ENCODE results near the gene MEDAG.

Gene MEDAG

GRCh38 chr13:30873499-30873898, 32.6 kb upstream of the MEDAG start:
- FAIRE-seq = no peak

GRCh38 chr13:30874111-30874510, 32.0 kb upstream of the MEDAG start:
- no peak for FAIRE-seq

- no peak for FAIRE-seq
Measured at GRCh38 chr13:30874561-30874960, 31.5 kb upstream of the MEDAG start.

- FAIRE-seq = no peak
Measured at GRCh38 chr13:30877335-30877734, 28.7 kb upstream of the MEDAG start.

DNA sequence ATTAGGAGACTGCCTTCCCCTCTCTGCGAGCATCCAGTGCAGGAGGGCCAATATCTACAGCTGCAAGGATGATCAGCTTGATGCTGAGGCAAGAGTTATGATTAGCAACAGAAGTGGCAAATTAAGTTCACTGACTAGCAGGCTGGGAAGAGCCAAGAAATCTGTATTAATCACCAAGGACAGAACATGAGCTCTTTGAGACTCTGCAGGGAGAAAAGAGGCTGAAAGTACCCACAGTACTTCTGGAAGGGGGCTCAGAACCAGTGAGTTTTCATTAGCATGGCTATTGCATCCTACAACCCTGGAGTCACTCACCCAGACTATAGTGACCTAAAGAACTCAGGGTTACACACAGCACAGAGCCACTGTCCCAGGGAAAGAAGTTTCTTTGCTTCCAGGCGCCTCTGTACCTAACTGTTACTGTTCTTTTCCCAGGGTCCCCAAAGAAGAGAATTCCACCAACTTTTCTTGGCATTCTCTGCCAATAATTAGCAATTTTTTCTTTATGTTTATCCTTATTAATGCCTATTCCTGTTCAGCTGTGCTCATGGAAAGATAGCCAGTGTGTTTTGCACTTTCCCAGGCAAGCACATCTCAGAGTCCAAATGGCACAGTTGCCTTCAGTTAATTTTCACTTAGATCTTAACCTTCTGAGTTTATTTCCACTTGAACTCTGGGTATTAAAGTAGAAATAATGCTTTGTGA, 25.8 kb upstream of the MEDAG start:
- no peak for FAIRE-seq

DNA sequence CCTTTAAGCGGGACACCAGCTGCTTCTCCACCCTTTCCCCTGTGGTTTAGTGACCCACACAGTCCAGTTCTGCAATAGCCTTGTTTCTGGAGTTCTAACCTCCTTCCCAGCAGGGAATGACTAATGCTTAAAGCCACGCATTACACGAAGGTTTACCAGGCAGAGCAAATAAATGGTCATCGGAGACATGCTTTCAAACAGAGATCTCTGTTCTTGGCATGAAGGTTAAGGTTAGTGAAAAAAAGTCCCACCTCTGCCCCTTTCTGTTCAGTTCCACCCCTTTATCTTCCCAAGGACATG, 25.3 kb upstream of the MEDAG start:
- FAIRE-seq = no peak

DNA sequence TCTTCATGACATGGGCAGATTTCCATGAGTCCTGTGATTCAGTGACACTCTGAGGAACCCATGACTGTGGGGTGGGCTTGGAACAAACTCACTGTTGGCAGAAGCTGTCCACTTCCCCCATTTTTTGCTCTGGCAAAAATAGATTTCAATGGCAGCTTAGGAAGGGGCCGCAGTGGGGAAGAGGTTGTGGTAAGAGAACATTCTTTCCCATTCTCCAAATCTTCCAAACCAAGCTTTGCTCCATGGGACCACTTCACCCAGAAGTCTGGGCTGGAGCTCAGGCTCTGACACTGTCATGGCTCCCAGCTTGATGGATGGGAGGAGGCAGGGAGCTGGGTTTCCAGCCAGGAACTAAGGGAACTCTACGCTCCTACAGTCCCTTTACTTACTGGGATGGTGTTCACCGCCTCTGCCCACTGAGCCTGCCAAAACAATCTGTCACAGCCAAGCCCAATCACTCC, 24.9 kb upstream of the MEDAG start:
- FAIRE-seq = no peak

DNA sequence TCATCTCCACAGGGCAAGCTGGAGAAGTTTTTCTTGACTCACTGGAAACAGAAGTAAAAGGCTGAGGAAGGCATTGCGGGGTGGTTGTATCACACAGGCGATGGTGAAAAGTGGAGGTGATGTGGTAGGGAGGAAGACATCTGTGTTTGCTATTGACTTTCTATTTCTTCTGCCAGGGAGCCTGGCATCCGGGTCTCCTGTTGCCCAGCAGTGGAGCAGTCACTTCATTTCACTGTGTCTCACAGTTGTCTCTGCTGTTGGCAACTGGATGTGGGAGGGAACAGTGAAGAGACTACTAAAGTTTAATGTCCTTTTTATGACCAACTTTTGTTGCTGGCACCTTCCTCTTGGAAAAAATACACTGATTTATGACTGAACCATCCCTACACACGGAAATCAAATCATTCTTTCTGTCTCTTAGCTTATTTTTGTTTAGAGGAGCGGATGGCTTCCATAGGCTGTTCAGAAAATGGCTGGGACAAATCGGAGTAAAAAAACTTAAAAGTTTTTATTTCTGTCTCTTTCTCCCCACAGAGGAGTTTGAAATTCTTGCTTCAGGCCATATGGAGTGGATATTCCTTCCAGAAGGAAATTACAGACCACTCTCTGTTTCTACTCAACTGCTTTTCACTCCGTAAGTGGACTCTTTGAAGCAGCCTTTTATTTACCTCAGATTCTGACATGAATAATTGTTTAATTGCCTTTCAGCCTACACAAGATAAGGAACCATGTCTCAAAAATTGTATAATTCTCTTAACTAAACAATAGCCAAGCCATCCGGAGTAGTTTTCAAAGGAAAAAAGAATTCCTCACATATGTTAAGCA, 23.8 kb upstream of the MEDAG start:
- FAIRE-seq = no peak

GRCh38 chr13:30882996-30883766, 22.9 kb upstream of the MEDAG start:
- no peak for FAIRE-seq

- no peak for FAIRE-seq
Measured at GRCh38 chr13:30884543-30884942, 21.5 kb upstream of the MEDAG start.

GRCh38 chr13:30889196-30889690, 16.8 kb upstream of the MEDAG start:
- no peak for FAIRE-seq

DNA sequence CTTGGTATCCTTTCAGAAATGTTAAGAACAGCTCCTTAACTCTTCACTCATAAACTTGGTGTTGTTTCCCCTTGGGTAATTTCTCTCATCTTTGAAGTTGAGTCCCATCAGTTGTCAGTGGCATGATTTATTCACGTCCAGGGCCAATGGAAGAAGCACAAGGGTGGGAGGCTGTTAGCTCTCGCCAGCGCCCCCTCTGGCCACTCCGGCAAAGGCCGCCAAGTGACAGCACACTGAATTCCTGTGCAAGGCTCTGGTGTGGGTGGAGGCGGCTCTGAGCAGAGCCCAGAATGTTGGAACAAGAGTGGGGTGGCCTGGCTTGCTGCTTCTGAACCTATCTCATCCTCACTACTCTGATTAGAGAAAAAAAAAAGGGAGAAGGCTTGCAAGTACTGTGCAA, 13.1 kb upstream of the MEDAG start:
- FAIRE-seq = no peak

- no peak for FAIRE-seq
Measured at GRCh38 chr13:30895773-30896172, 10.3 kb upstream of the MEDAG start.

- no peak for FAIRE-seq
Measured at GRCh38 chr13:30898070-30898469, 8.0 kb upstream of the MEDAG start.

DNA sequence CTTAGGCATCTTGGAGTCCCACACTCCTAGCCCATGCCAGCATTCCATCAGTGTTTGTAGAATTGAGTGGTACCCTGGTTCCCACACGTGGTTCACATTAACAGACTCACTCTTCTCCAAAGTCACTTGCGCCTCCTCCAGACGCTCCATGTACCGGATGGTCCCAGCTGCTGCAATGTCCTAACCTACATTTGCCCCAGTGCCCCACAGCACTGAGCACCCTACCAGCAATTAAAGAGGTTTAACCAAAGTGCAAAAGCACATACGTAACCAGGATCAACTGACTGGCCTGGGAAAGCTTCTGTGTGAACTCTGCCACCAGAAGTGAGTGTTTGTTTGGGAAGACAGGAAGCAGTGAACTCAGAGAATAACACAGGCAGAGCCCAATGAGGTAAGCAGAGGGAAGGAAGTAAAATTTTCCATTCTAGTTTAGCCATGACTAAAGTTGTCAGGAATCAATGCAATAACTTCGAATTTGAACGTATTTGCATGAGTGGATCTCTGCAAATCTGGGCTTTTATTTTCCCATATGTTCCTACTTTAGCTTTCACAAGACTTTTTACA, 7.3 kb upstream of the MEDAG start:
- no peak for FAIRE-seq

DNA sequence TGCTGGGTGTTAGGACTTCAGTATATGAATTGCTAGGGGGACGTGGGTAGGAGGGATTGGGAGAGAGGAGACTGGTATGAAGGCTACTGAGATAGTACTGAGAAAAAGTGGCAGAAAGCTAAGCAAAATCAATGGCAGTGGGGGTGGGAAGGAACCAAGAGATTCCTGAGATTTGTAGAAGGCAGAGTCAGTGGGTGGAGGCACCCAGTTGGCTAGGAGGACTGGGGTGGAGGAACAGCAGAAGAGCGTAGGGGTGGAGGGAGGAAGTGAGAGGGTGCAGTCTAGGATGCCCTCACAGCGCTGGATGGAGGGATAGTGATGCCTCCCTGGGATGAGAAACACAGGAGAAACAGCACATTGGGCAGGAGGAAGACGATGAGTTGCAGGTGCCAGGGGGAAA, 5.6 kb upstream of the MEDAG start:
- no peak for FAIRE-seq

DNA sequence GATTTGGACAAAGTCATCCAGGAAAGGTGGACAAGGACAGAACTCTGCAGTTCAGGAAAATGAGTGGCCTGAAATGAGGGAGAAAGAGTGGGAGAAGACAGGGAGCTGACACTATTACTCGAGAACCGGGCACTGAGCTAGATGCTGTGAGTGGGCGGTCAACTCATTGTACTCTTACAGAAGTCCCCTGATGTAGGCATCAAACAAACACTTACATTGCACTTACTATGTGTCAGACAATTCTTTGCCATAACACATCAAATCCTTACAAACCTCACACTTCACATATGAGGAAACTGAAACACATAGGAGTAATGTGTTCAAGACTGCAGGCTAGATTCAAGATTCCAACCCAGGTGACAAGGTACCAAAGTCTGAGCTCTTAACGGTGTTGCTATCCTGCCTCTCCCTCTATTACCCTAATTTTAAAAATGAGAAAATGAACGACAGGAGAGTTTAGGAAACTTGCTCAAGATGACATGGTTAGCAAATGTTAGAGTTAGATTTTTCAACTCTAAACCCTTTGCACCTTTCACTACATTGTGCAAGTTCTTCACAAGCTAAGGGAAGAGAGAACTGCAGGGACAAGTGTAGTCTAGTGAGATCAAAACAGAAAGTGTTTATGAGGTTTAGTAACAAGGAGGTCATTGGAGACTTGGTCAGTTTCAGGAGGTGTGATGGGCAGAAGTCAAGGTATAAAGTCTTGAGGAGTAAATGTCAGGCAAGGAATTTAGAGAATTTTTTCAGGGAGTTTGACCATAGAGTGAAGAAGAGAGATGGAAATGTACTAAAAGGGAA, 4.9 kb upstream of the MEDAG start:
- FAIRE-seq = no peak

- FAIRE-seq = no peak
Measured at GRCh38 chr13:30904043-30904442, 2.0 kb upstream of the MEDAG start.

GRCh38 chr13:30906411-30907051, 460 bp downstream of the MEDAG start:
- FAIRE-seq = no peak

DNA sequence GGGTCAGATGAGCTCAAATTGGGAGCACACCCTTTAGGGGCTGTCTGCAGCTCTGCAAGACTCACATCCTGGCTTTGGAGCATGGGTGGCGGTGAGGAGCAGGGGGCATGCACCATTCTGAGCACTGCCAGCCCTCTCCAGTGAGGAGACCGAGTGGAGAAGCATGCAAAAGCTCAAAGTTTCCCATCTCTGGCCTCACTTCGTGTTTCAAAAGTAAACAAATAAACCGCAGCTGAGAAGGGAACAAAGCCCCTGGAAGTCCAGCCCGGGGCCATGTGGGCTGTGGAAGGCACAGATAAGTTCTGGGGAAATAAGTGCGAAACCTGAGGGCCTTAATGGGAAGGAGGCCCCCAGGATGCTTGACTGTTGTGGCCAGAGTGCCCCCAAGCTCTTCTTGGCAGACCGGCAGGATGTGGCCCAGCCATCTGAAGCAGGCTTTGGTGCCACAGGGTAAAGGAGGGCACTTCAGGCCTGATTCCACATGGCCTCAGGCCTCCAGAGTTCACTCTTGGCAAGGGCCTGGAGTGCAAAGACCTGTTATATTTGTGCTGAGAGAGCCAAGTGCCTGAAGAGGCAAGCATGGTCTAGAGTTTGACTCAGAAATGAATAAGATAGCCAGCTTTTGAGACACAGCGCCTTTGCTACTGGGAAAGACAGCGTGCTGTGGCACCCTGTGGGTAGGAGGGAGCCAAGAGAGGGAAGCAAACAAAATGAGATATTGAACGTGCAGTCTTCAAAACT, 1.2 kb downstream of the MEDAG start:
- no peak for FAIRE-seq

DNA sequence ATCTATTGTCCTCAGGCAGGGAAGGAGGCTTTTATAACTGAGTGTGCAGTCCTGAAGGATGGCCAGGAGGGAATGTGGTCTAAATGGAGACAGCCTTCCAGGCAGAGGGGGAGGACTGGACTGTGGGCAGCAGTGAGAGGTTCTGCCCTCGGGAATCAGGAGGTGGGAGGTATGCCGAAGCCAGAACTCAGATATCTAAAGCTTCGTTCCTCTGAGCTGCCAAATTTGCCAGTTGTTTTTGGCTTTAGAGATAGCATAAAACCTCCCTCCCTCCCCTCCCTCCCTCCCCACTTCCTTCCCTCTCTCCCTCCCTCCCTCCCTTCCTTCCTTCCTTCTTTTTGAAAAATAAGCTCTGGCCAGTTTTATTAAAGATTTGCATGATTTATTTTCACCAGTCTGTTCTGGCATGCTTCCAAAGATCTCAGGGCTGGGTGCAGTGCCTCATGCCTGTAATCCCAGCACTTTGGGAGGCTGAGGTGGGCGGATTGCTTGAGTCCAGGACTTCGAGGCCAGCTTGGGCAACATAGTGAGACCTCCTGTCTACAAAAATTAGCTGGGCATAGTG, 2.4 kb downstream of the MEDAG start:
- FAIRE-seq = no peak
